Erythroblast (primary cell): ENCODE data around the gene OR51Q1.

ENCODE experiments used
- DNase-seq, 2 experiments: peaks; one replicate each; lab custom pipeline; 2025; lab: John Stamatoyannopoulos, UW
- GATA1 ChIP-seq: IDR thresholded peaks from 2 replicates; pipeline ENCODE4 v1.6.1; 2011; ENCODE audit warnings: low read depth, mild to moderate bottlenecking, control low read depth, low read length, moderate library complexity
- POLR2A ChIP-seq: IDR thresholded peaks from 2 replicates; pipeline ENCODE4 v1.6.1; 2011; ENCODE audit warnings: mild to moderate bottlenecking, low read length

Gene OR51Q1

DNA sequence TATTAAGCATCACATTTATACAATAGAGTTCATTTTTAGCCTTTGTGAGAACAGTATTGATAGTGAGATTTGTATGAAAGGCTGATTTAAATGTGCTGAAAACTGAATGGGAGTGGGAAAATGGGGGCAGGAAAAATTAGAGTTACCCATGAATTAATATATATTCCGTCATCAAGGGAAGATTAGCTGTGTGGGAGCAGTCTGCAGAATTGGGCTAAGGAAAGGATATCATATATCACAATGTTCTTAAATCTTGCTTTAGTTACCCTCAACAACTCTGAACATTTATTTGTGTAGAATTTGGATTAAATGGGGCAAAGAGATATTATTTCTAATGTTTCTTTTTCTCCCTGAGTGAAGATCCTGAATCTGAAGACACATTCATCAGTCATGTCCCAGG, at the start of gene OR51Q1:
TSS of gene OR51Q1 (plus strand) at position 301 of the 400 bp plus-strand sequence. CDS start at position 391, 90 bp downstream.
- TF ChIP-seq POLR2A = no peak
- TF ChIP-seq GATA1 = no peak
- no peak for DNase-seq

- no peak for TF ChIP-seq GATA1
- TF ChIP-seq POLR2A = no peak
- peak; percentile 77 to 88 for DNase-seq
These were observed 41.1 kb upstream of the OR51Q1 start for GRCh38 chr11:5380740-5381342.

DNA sequence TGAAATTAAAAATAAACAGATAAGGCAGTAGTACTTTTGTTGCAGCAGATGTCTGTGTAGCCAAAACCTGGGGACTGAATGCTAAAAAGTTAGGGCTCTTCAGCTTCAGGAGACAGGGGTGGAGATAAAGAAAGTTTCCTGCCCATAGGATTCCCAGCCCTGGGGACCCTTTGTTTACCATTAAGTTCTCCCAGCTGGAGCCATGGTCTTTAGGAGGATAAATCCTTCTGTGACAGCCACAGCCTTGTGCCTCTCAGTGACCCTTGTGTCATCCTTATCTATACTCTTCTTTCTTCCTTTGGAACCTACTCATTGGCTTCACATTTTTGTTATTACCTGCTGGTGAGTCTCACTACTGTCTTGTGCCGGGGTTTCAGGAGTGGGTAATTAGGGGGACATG, 38.3 kb upstream of the OR51Q1 start, which contains the start of gene OR51M1:
TSS of gene OR51M1 (plus strand) at position 237 of the 400 bp plus-strand sequence. CDS start 5,587 bp downstream, outside the sequence.
- DNase-seq = no peak
- TF ChIP-seq GATA1 (no peak), POLR2A (no peak)

GRCh38 chr11:5384335-5384734, 37.6 kb upstream of the OR51Q1 start:
- TF ChIP-seq GATA1 (no peak), POLR2A (no peak)
- no peak for DNase-seq

DNA sequence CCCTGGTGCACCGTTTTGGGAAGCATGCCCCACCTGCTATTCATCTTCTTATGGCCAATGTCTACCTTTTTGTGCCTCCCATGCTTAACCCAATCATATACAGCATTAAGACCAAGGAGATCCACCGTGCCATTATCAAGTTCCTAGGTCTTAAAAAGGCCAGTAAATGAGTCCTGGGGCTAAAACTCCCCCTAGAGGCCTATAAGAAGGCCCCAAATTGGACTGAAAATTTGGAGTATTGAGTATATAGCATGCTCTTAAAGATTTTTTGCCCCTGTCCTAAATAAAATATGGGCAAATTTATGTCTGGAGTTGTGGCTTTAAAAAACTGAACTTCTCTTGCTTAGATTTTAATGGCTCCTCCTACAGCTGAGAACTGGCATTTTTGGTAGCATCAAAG, 31.7 kb upstream of the OR51Q1 start:
- DNase-seq = peak; percentile 14 to 20
- TF ChIP-seq POLR2A = no peak
- TF ChIP-seq GATA1 = no peak

DNA sequence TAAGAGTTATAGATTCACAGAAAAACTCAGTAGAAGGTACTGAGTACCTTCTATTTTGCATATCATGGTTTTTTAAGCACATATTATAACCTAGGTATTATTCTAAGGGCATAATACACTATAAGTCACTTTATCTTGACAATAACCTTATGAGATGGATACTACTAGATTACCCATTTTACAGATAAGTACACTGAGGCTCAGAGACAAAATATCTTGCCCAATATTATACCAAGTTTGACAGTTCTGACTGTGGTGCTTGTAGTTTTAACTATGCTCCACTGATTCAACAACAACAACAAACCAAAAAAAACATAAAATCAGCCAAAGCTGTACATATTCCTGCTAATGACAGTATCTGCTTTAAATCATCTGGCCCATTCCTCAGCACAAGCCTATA, 27.8 kb upstream of the OR51Q1 start:
- TF ChIP-seq POLR2A = no peak
- no peak for TF ChIP-seq GATA1
- DNase-seq = no peak

GRCh38 chr11:5398936-5399335, 23.0 kb upstream of the OR51Q1 start:
- DNase-seq = no peak
- no peak for TF ChIP-seq GATA1
- no peak for TF ChIP-seq POLR2A

GRCh38 chr11:5405173-5405572, 16.7 kb upstream of the OR51Q1 start:
- DNase-seq = no peak
- TF ChIP-seq POLR2A = no peak
- TF ChIP-seq GATA1 = no peak

DNA sequence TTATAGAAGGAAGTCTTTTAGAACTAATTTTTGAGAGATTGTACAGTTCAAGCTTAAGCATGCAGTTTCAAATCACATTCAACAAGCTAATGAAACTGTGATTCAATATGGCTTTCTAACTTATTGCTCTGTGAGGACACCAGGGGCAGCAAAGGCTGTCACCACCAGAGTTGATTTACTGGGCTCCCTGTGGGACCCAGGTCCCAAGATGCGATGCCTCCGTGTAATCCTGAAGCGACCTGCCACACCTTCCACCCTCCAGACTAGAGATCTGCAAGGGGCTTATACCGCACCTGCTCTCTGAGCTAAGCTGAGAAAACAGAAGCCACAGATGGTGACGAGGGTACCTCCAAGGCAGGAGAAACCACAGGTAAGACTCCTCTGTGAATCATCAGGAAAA, 918 bp upstream of the OR51Q1 start:
- DNase-seq = no peak
- no peak for TF ChIP-seq POLR2A
- TF ChIP-seq GATA1 = no peak

GRCh38 chr11:5423131-5423530, 1.2 kb downstream of the OR51Q1 start:
- no peak for DNase-seq
- TF ChIP-seq POLR2A = no peak
- no peak for TF ChIP-seq GATA1

DNA sequence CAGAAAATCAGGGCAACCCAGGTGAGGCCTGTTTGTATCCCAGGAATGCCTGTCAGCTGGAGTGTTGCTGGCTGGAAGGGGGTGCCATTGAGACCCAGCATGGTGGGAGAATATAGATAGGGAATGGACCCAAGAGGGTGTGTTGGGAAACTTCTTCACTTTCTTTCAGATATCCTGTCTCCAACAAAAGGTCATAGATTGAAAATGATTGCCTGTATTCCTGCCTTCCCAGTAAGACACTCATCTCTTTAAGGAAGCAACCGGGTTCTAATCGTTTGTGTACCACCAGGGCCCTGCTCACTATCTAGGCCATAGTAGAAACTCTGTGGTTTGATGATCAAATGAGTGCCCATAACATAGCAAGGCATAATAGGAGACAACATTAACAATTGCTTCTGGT, 19.5 kb downstream of the OR51Q1 start, which contains the start of gene OR51I1:
TSS of gene OR51I1 (minus strand) at position 101 of the 400 bp plus-strand sequence. CDS start at position 101, 0 bp downstream.
- no peak for TF ChIP-seq POLR2A
- DNase-seq = no peak

- DNase-seq = no peak
- TF ChIP-seq POLR2A = no peak
- no peak for TF ChIP-seq GATA1
These were observed 22.0 kb downstream of the OR51Q1 start for GRCh38 chr11:5443835-5444393.

DNA sequence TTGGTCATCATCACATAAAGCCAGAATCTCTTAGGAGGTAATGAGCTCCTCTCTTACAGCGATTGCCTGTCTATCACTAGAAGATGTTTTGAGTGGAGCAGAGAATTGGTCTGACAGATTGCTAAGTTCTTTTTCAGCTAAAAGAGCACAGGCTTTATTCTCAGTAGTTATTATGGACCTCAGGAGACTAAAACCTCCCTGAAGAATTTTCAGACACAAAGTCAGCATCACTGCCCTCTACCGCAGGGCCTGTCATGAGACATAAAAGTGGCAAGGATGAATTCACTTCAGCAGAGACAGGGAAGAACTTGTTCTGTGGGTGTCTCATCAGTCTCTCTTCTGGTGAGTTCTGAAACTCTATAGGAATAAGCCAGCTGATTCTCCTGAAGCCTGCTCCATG, 27.1 kb downstream of the OR51Q1 start, which contains the start of gene OR51I2:
TSS of gene OR51I2 (plus strand) at position 301 of the 400 bp plus-strand sequence. CDS start 4,166 bp downstream, outside the sequence.
- TF ChIP-seq GATA1 = no peak
- no peak for TF ChIP-seq POLR2A
- DNase-seq = no peak

- TF ChIP-seq POLR2A = no peak
- no peak for TF ChIP-seq GATA1
- no peak for DNase-seq
These were observed 27.5 kb downstream of the OR51Q1 start for GRCh38 chr11:5449432-5449831.

DNA sequence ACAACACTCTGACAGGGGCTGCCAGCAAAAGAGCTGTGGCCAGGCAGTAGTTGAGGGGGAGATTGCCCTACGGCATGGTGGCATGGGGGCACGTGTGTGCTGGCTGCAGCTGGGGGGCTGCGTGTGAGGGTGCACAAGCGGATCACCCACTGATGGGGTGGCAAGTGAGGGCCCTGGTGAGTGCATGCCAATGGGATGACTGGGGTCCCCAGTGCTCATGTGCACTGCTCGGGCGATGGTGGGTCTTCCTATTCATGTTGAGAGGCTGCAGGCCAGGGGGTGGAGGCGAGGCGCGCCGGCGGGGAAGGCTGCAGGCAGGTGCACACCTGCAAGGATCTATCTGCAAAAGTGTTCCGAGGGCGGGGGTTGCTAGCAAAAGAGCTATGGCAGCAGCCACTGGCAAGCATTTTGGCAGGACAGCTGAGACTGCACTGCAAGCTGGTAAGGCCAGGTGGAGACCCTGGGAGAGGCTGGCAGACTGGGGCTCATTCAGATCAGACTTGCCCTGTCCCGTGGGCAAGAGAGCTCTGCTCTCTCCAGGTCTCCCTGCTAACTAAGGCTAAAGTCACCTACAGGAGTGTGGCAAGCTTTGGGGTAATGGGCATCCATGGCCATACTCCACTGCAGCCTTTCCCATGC, 39.2 kb downstream of the OR51Q1 start:
- no peak for TF ChIP-seq GATA1
- TF ChIP-seq POLR2A = no peak
- DNase-seq = no peak
